GM11168 (cell line): ENCODE measurements around the gene CSPG4.

Experiments
- in situ Hi-C: fragments of 300-500 bp; cut with MboI; formaldehyde crosslinking; loops from one replicate; pipeline ENCODE4 v1.12.0; 2022; ENCODE audit warnings: low sequenced_read_pairs; ENCODE audit not compliant: unreplicated experiment

The CSPG4 gene

GRCh38 chr15:75653347-75653913 lies 59.2 kb downstream of the CSPG4 start:
- in situ Hi-C loops: no loop called here

GRCh38 chr15:75651810-75652543 lies 60.7 kb downstream of the CSPG4 start:
- in situ Hi-C loops: no loop called here

GRCh38 chr15:75650908-75651809 lies 61.5 kb downstream of the CSPG4 start:
- in situ Hi-C loops: no loop called here

- in situ Hi-C loops: no loop called here
Measured at GRCh38 chr15:75649848-75650247, 62.8 kb downstream of the CSPG4 start.

- in situ Hi-C loops: no loop called here
Measured at GRCh38 chr15:75649045-75649761, 63.4 kb downstream of the CSPG4 start.

DNA sequence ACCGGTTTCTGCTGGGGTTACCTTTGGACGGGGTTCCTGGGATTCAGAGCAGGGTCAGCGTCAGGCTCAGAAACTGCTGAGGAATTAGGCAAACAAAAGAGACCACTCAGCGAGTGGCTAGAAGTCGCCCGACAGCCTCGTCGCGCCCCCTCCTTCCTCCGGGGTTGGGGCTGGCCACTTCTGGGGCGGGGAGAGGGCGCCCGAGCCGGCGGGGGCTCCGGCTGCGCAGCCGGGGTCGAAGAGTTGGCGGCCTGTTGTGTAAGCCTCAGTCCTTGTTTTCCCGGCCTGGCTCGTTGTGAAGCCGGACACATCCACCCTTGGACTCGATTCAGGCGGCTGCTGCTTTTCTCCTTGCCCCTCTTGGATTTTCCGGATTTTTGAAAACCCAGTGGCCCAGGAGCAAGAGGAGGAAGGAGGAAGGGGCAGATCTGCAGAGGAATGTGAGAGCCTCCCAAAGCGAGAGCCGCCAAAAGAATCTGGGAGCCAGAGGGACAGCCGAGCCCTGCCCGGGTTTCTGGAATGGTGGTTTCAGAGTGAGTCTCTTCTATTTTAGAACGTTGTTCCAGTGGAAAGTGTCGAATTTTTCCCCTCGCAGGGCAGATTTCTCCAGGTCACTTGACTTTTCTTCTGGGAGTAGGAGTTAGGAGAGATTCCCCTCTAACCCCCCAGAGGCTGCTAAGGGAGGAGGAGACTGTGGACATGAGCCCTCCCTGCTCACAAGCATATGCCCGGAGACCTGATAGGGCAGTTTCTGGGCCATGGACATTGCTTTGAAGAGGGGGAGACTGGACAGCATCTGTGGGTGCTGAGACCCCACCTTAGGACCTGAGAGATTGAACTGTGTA lies 64.3 kb downstream of the CSPG4 start:
- in situ Hi-C loops: no loop called here

GRCh38 chr15:75647370-75648155 lies 65.1 kb downstream of the CSPG4 start, which contains the start of gene SNX33:
Gene SNX33, plus strand, starts transcription at chr15:75647912. Its CDS starts 1,191 bp downstream, at chr15:75649103.
- in situ Hi-C loops: no loop called here

- in situ Hi-C loops: no loop called here
Measured at GRCh38 chr15:75646944-75647364, 65.7 kb downstream of the CSPG4 start.

DNA sequence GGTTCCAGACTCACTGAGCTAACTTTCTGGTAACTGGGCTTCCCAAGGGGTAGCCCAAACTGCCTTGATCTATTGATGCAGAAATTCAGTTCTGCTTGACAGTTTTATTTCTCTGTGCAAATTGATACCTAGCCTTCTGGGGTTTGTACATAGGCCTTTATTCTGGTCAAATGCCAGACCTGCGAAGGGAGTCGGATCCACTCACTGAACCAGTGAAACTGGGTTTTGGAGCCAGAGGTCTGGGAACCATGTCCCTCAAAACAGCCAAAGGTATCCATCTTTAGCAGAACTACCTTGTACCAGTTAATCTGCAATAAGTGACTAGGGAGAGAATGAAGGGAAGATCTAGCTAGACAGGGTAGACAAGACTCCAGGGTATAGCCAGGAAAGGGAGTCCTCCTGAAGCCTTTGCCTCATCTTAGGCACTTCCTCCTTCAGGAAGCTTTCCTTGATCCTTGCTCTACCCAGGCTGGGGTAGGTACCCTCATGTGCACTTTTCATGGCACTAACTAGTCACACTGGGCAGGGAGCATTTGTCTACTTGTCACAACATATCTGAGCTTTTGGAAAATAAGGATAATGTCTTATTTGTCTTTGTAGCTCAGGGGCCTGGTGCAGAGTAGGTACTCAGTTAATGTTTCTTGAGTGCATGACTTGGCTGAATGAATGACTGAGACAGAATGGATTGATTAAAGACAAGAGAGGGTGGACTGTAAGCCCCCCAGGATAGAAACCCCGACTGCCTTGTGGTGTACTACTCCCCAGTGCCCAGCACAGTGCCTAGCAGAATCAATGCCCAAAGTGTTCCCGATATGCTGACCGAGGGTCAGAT lies 66.3 kb downstream of the CSPG4 start:
- in situ Hi-C loops: no loop called here

DNA sequence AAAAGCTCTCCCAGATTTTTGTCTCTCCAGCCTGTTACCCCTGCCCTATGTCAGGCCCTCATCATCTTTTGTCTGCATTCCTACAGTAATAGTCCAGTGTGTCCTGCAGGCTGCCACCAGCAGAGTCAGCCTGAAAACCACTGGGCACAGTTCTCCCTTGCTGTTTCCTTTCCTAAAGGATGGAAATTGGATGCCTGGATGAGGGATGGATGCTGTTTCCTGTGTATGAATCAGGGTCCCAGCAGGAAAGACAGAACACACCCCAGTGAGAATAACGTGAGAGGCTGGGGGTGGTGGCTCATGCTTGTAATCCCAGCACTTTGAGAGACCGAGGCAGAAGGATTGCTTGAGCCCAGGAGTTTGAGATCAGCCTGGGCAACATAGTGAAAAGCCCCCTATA lies 68.3 kb downstream of the CSPG4 start:
- in situ Hi-C loops: no loop called here

DNA sequence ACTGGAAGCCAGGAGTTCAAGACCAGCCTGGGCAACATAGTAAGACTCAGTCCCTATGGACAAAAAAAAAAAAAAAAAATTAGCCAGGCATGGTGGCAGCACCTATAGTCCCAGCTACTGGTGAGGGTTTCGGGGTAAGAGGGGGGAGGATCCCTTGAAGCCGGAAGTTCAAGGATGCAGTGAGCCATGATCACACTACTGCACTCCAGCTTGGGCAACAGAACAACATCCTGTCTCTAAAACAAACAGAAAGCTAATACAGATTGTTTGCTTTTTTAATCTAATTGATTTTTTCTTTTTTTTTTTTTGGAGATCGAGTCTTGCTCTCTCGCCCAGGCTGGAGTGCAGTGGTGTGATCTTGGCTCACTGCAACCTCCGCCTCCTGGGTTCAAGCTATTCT lies 71.0 kb downstream of the CSPG4 start:
- in situ Hi-C loops: no loop called here

DNA sequence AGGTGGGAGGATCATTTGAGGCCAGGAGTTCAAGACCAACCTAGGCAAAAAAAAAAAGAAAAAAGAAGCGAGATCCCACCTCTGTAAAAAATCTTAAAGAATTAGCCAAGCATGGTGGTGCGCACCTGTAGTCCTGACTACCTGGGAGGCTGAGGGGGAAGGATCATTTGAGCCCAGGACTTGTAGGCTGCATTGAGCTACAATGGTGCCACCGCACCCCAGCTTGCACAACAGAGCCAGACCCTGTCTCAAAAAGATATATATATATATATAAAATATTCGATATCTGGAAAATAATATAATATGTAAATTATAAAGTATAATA lies 71.5 kb downstream of the CSPG4 start:
- in situ Hi-C loops: no loop called here

GRCh38 chr15:75640483-75641178 lies 72.0 kb downstream of the CSPG4 start:
- in situ Hi-C loops: no loop called here

- in situ Hi-C loops: no loop called here
Measured at GRCh38 chr15:75639709-75640482, 72.8 kb downstream of the CSPG4 start, which contains the start of gene IMP3. Gene IMP3, minus strand, starts transcription at chr15:75640224. Its CDS starts 56 bp downstream, at chr15:75640168.

GRCh38 chr15:75639191-75639708 lies 73.4 kb downstream of the CSPG4 start:
- in situ Hi-C loops: no loop called here

DNA sequence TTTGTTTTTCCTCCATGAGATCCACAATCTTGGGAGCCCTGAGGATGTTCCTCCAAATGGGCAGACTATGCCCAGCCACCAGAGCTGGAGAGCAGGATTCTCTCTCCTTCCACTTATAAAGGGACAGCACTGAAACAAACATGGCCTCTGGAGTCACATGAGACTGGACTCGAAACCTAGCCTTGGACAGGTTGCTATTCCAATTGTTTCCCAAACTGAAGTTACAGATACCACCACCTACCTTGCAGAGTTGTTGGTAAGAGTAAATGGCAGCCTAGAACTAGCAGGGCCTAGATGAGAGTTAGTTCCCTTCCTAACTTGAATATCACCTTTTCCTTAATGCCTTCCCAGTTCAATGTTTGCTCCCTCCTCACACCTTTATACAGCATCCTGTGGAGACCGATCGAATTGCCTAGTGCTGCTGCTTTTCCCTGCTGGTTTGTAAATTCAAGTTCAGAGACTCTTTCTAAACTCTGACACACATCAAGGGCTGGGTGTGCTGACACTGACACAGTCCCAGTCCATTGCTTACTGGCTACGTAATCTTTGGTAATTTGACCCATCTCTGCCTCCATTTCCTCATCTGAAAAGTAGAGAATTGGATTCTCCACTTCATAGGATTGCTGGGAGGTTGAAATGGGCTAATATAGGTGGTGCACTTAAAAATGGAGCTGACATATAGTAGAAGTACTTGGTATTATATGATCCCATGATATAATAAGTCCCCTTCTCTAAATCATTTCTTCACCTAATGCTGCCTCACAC lies 75.2 kb downstream of the CSPG4 start:
- in situ Hi-C loops: no loop called here
